NCI-H1092 (cell line): Measurements from ENCODE around the gene DNAJB9.
A peak's percentile ranks its signal among the peaks of the same experiment; 100 is the strongest.
"Not testable (repeated sequence)": the region's sequence is repeated elsewhere in the genome, so short reads cannot be mapped to it uniquely, and the experiment has no call there.

ENCODE experiments used
- DNase-seq: peaks from one replicate; lab custom pipeline; 2025; lab: John Stamatoyannopoulos, UW

The DNAJB9 gene

GRCh38 chr7:108569381-108570145 is at the start of gene DNAJB9, which contains the start of gene THAP5:
Gene DNAJB9, plus strand, starts transcription at chr7:108569874. Its CDS starts 1,853 bp downstream, at chr7:108571727.
Gene THAP5, minus strand, starts transcription at chr7:108569706. Its CDS starts 137 bp downstream, at chr7:108569569.
- DNase-seq = peak; percentile 100

GRCh38 chr7:108522780-108523179 is 46.9 kb upstream of the DNAJB9 start:
- DNase-seq = no peak

GRCh38 chr7:108525327-108525984 is 44.2 kb upstream of the DNAJB9 start:
- peak; percentile 83 for DNase-seq

GRCh38 chr7:108525985-108526767 is 43.5 kb upstream of the DNAJB9 start, which contains the start of gene PNPLA8:
Gene PNPLA8, minus strand, starts transcription at chr7:108526135. Its CDS starts 10,644 bp downstream, at chr7:108515491.
- DNase-seq = peak; percentile 99

GRCh38 chr7:108526768-108527017 is 43.0 kb upstream of the DNAJB9 start:
- no peak for DNase-seq

- DNase-seq = no peak
These were observed 41.4 kb upstream of the DNAJB9 start for GRCh38 chr7:108528183-108528712.

- DNase-seq = no peak
These were observed 40.3 kb upstream of the DNAJB9 start for GRCh38 chr7:108529341-108529740.

GRCh38 chr7:108533712-108534111 is 36.0 kb upstream of the DNAJB9 start:
- DNase-seq = no peak

GRCh38 chr7:108535257-108535656 is 34.4 kb upstream of the DNAJB9 start:
- no peak for DNase-seq

- DNase-seq = no peak
These were observed 33.9 kb upstream of the DNAJB9 start for GRCh38 chr7:108535744-108536143.

GRCh38 chr7:108537229-108537628 is 32.4 kb upstream of the DNAJB9 start:
- no peak for DNase-seq

- not testable (repeated sequence) for DNase-seq
These were observed 31.4 kb upstream of the DNAJB9 start for GRCh38 chr7:108538236-108538635.

GRCh38 chr7:108538685-108539084 is 31.0 kb upstream of the DNAJB9 start:
- not testable (repeated sequence) for DNase-seq

- no peak for DNase-seq
These were observed 28.2 kb upstream of the DNAJB9 start for GRCh38 chr7:108541478-108541877.

- DNase-seq = not testable (repeated sequence)
These were observed 21.4 kb upstream of the DNAJB9 start for GRCh38 chr7:108548141-108548896.

- not testable (repeated sequence) for DNase-seq
These were observed 13.0 kb upstream of the DNAJB9 start for GRCh38 chr7:108556665-108557064.

GRCh38 chr7:108557191-108557590 is 12.5 kb upstream of the DNAJB9 start:
- no peak for DNase-seq

- DNase-seq = no peak
These were observed 12.1 kb upstream of the DNAJB9 start for GRCh38 chr7:108557617-108558016.

GRCh38 chr7:108559253-108559652 is 10.4 kb upstream of the DNAJB9 start:
- no peak for DNase-seq

GRCh38 chr7:108561047-108561619 is 8.5 kb upstream of the DNAJB9 start:
- no peak for DNase-seq

GRCh38 chr7:108565987-108566386 is 3.7 kb upstream of the DNAJB9 start:
- no peak for DNase-seq
